HFF-Myc (cell line): ENCODE results near the gene DNAH11.
"Not testable (repeated sequence)": the region's sequence is repeated elsewhere in the genome, so short reads cannot be mapped to it uniquely, and the experiment has no call there.

Source experiments
- DNase-seq: peaks from one replicate; pipeline ENCODE4 v3.0.0-alpha.2; 2011; ENCODE audit warnings: low read depth; ENCODE audit errors: extremely low read depth
- H3K4me3 ChIP-seq: replicated peaks from 2 replicates; pipeline ENCODE4 v1.5.1; 2011; ENCODE audit warnings: low read depth, mild to moderate bottlenecking, control low read depth, low read length
- CTCF ChIP-seq: IDR thresholded peaks from 2 replicates; pipeline ENCODE4 v1.5.1; 2012; ENCODE audit warnings: mild to moderate bottlenecking, low read depth, low read length, control low read depth; ENCODE audit errors: missing control alignments

Gene DNAH11

GRCh38 chr7:21508538-21508937, 34.3 kb upstream of the DNAH11 start:
- no peak overlapping the region for H3K4me3 ChIP-seq
- no peak for TF ChIP-seq CTCF
- no peak for DNase-seq

DNA sequence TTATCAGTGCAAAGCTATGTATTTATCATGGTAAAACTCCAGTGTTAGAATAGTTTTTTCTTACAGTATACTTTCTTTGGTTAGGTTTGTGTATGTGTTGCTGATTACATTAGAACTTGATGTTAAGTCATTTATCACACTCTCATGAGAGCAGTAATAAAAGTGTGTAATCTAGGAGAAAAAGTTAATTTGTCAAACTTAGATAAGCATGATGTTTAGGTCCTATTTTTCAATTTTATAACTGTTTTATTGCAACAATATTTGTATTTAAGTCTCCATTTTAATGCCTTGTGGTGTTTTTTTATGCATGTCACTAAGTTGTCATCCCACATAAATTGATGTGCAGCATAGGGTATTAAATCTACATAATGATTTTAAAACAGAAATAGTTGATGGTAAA, 28.8 kb upstream of the DNAH11 start:
- no peak overlapping the region for H3K4me3 ChIP-seq
- no peak for TF ChIP-seq CTCF
- no peak for DNase-seq

DNA sequence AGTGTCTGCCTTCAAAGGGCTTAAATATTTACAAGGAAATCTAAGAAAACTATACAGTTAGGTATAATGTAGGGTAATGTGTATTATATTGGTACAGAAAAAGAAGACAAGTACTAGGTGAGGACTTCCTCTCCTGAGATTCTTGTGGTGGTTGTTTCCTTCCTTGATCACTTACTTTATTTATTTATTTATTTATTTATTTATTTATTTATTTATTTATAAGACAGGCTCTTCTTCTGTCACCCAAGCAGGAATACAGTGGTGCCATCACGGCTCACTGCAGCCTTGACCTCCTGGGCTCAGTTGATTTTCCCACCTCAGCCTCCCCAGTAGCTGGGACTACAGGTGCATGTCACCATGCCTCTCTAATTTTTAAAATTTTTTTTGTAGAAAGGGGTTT, 18.2 kb upstream of the DNAH11 start:
- no peak for TF ChIP-seq CTCF
- DNase-seq, result no peak
- H3K4me3 ChIP-seq, result no peak overlapping the region

DNA sequence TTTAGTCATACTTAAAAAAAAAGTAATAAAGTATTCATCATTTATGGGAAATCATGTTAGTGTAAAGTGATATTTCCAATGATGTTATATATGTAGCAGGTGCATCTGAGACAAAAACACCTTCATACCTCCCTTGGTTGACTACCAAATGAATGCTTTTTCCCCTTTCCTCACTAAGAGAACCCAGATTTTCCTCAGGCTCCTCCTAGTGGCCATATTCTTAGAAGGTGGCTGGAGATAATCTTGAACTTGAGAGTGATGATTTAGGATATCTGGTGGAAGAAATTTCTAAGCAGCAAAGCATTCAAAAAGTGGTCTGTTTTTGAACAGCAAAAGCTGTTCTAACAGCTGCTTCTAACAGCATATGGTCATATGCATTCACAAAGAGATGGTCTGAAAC, 16.8 kb upstream of the DNAH11 start:
- TF ChIP-seq CTCF, result peak; percentile 30
- DNase-seq, result no peak
- no peak overlapping the region for H3K4me3 ChIP-seq

DNA sequence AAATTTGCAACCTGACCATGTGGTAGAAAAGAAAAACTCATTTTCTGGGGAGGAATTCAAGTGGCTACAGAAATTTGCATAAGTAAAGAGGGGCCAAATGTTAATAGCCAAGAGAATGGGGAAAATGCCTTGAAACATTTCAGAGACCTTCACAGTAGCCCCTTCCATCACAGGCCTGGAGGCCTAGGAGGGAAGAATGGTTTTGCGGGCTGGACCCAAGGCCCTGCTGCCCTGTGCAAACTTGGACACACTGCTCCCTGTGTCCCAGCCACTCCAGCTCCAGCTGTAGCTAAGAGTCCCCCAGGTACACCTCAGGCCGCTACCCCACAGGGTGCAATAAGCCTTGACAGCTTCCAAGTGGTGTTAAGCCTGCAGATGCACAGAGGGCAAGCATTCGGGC, 16.4 kb upstream of the DNAH11 start:
- DNase-seq, result no peak
- H3K4me3 ChIP-seq, result no peak overlapping the region
- no peak for TF ChIP-seq CTCF

DNA sequence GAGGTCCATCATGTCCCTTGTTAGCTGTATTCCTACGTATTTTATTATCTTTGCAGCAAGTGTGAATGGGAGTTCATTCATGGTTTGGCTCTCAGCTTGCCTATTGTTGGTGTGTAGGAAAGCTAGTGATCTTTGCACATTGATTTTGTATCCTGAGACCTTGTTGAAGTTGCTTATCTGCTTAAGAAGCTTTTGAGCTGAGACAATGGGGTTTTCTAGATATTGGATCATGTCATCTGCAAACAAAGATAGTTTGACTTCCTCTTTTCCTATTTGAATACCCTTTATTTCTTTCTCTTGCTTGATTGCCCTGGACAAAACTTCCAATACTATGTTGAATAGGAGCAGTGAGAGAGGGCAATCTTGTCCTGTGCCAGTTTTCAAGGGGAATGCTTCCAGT, 10.4 kb upstream of the DNAH11 start:
- DNase-seq, H3K4me3 ChIP-seq: not testable (repeated sequence)

GRCh38 chr7:21533646-21534045, 9.2 kb upstream of the DNAH11 start:
- not testable (repeated sequence) for DNase-seq

GRCh38 chr7:21536445-21537118, 6.3 kb upstream of the DNAH11 start:
- DNase-seq, H3K4me3 ChIP-seq: not testable (repeated sequence)

More at GRCh38 chr7:21533646-21534045, 9.2 kb upstream of the DNAH11 start:
- not testable (repeated sequence) for H3K4me3 ChIP-seq
